Activated CD8-positive, alpha-beta memory T cell treated with anti-CD3 and anti-CD28 coated beads for 24 hours (primary cell): ENCODE data around the gene RABEP2.
"Not testable (repeated sequence)": the region's sequence is repeated elsewhere in the genome, so short reads cannot be mapped to it uniquely, and the experiment has no call there.

ENCODE experiments used
- DNase-seq: peaks from one replicate; pipeline ENCODE4 v3.0.0-alpha.2; 2020

RABEP2 gene

DNA sequence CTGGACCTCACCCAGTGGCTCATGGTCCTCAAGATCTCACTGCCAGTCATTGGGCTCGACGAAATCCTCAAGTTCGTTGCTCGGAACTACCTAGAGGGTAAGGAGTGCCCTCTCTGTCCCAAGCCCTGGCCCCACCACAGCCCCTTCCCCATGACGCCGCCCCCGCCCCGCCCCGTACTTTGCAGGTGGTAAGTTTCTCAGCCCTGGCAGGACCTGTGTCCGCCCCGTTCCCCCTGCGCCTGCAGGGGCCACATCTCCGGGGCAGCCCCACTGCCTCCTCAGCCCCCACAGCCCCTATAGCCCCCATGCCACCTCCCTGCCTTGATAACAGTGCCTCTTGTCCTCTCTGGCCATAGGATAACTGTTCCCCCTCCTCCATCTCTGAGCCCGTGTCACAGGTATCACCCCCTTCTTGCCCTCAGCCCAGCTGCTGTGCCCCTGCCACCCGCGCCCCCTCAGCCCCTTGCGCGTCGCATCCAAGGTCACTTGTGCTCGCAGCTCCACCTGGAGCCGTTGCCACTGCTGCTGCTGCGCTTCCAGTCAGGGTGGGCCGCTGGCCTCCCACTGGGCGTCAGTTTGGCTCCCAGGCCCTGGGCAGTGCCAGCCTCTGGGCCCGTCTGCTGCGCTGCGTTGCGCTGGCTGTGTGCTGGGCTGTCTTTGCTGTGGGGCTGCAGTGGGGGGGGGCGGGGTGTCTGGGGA lies 21.5 kb downstream of the RABEP2 start:
- no peak for DNase-seq

DNA sequence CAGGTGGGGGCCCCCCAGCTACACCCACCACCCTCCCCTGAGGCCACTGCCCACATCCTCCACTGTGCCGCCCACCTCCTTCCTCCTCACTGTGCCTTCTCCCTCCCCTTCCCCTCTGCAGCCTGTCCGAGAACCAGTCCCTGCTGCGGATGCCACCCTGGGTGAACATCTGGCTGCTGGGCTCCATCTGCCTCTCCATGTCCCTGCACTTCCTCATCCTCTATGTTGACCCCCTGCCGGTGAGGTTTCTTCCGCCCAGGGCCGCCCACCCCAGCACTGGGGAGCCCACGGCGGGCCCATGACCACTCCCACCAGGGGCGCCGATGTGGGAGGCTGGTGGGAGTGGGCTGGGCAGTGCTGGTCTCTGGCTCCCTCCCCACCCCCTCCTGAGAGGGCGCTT lies 22.1 kb downstream of the RABEP2 start:
- no peak for DNase-seq

DNA sequence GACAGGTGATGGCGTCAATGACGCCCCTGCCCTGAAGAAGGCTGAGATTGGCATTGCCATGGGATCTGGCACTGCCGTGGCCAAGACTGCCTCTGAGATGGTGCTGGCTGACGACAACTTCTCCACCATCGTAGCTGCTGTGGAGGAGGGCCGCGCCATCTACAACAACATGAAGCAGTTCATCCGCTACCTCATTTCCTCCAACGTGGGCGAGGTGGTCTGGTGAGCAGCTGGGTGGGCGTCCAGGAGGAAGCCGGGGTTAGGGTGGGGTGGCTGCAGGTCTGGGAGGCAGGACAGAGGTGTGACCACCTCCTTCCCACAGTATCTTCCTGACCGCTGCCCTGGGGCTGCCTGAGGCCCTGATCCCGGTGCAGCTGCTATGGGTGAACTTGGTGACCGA lies 23.2 kb downstream of the RABEP2 start:
- no peak for DNase-seq

DNA sequence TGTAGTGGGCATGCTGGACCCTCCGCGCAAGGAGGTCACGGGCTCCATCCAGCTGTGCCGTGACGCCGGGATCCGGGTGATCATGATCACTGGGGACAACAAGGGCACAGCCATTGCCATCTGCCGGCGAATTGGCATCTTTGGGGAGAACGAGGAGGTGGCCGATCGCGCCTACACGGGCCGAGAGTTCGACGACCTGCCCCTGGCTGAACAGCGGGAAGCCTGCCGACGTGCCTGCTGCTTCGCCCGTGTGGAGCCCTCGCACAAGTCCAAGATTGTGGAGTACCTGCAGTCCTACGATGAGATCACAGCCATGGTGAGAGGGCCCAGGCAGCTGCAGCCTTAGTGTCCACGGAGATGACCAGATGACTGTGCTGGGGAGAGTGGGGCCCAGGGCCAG lies 24.4 kb downstream of the RABEP2 start:
- no peak for DNase-seq

DNA sequence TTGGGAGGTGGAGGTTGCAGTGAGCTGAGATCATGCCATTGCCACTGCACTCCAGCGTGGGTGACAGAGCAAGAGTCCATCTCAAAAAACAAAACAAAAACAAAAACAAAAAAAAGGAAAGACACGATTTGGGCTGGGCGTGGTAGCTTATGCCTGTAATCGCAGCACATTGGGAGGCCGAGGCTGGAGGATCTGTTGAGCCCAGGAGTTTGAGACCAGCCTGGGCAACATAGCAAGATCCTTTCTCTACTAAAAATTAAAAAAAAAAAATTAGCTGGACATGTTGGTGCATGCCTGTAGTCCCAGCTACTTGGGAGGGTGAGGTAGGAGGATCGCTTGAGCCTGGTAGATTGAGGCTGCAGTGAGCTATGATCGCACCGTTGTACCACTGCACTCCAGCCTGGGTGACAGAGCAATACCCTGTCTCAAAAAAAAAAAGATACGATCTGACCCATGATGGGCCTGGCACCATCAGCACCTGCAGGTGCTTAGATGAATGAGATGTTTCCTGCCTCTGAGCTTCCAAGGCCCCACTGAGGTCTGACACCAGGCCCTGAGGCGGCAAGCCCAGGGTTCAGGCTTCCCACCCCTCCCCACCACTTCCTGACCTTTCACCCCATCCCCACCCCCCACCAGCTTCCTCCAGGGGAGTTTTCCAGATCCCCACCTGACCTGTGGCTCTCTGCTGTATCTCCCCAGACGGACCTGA lies 25.0 kb downstream of the RABEP2 start:
- no peak for DNase-seq

DNA sequence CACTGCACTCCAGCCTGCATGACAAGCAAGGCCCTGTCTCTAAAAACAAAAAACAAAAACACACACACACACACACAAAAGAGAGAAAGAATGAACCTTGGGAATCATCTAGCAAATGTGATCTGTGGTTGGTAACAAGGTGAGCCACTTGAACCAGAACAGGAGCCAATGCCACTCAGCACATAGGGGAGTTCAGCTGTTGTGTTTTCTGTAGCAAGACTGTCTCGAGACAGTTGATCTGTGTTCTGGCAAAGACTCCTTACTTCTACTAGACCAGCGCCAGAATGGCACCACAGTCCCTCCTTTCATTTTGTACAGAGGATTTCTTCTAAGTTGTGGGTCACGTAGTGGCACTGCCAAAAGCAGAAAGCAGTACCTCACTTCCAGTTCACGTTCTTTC lies 26.1 kb downstream of the RABEP2 start:
- DNase-seq, result no peak

DNA sequence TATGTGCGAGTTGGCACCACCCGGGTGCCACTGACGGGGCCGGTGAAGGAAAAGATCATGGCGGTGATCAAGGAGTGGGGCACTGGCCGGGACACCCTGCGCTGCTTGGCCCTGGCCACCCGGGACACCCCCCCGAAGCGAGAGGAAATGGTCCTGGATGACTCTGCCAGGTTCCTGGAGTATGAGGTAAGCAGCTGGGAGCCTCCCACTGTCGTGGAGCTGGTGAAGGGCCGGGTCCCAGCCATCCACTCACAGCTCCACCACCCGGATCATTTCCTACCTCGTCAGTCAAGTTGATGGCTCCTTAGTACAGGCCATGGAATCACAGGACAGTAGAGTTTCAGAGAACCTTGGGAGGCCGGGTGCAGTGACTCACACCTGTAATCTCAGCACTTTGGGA lies 26.8 kb downstream of the RABEP2 start:
- DNase-seq, result no peak

DNA sequence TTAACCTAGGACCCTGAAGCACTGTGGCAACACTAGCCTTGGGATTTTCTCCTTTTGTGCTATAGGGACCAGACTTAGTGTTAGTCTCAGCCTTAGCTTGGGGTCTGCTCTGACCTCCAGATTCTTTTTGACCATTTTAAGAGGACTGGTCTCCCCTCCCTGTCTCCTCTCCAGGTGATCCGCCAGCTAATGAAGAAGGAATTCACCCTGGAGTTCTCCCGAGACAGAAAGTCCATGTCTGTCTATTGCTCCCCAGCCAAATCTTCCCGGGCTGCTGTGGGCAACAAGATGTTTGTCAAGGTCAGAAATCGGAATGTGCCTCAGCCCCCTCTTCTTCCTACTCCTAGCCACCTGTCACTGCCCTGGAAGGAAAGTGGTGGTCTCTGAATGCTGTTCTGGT lies 27.2 kb downstream of the RABEP2 start:
- DNase-seq, result no peak

DNA sequence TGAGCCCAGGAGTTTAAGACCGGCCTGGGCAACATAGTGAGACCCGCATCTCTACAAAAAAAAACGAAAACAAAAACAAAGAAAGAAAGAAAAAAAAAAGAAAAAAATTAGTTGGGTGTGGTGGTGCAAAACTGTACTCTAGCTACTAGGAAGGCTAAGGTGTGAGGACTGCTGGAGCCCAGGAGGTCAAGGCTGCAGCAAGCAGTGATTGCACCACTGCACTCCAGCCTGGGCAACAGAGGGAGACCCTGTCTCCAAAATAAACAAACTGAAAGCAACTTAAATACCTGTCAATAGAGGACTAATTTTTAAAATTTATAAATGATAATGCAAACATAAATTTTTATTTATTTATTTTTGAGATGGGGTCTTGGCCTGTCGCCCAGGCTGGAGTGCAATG lies 29.4 kb downstream of the RABEP2 start:
- DNase-seq, result no peak

DNA sequence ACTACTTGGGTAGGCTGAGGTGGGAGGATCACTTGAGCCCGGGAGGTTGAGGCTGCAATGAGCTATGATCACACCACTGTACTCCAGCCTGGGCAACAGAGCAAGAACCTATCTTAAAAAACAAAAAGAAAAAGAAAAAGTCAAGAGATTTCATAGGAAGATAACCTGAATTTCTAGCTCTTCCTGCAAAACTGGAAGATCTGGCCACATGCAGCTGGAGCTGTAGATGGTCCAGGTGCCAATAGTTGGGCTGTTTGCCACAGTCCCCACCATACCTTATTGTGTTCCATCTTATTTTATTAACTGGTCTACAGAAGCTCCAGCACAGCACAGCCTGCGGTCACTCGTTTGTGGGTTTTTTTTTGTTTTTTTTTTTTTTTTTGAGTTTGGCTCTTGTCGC lies 31.7 kb downstream of the RABEP2 start:
- no peak for DNase-seq

DNA sequence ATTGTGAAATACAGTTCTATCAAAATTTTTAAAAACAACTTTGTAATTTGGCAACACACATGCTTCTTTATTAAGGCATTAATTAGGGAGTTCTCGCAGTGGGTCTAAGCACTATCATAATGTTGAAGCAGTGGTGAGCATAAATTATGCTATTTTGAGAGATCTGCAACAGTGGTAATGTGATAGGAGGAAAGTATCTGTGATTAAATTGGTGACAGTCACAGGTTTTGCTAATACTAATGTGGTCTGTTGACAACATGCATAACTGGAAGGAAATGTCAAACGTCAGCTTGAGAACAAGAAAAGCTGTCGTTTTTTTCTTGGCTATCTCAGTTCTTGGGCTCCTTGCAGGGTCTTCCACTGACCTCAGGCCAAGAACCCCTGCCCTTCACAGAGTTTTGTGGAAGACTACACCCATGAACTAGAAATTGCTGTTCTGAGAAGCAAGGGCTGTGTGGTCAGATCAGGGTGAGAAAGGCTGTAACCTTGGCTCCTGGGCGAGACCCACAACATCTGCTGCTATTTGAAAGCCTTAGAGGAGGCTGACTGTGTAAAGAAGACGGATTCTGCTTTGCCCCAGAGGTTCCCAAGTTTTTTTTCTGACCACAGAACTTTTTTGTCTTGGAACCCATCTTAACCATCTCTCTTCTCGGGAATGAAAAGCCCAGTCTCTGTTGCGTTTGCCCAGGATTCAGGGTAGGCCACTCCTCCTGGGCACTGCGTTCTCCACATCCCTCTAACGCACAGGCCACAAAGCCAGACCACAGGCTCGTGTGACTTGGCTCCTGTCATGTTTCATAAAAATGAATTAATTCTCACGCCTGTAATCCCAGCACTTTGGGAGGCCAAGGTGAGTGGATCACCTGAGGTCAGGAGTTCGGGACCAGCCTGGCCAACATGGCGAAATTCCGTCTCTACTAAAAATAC lies 32.8 kb downstream of the RABEP2 start:
- no peak for DNase-seq

DNA sequence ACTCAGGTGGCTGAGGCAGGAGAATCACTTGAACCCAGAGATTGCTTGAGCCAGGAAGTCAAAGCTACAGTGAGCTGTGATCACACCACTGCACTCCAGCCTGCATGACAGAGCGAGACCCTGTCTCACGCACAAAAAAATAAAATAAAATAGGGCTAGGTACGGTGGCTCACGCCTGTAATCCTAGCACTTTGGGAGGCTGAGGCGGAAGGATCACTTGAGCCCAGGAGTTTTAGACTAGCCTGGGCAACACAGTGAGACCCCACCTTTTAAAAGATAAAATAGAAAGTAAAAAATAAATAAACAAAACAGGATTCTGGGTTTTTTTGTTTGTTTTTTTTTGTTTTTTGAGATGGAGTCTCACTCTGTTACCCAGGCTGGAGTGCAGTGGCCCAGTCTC lies 34.7 kb downstream of the RABEP2 start:
- not testable (repeated sequence) for DNase-seq

DNA sequence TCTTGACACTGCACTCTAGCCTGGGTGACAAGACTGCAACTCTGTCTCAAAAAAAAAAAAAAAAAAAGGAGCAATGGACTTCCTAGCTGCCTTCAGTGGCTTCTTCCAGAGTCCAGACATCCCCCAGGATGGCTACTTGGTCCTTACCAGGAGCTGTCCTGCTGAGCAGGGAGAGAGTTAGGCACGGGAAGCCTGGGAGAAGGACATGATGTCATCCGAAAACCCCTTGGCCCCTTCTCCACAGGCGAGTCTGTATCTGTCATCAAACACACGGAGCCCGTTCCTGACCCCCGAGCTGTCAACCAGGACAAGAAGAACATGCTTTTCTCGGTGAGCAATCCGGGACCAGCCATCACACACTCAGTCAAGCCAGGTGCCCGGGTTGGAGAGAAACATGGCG lies 38.1 kb downstream of the RABEP2 start:
- DNase-seq, result no peak

DNA sequence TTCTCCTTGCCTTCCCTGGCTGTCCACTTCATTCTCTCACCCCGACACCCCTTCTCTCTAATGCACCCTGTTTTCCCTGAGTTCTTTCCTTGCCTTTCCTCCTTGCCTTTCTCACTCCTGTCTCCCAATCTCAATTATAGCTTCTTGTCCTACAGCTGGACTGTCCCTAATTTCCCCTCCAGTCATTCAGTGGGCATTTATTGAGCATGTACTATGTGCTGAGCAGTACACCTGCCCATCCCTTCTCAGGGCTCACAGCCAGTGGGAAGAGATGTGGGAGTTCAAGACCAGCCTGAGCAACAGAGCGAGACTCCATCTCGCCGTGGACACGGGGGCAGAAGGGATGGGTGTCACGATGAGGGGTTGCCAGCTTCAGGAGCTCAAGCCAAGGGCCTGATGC lies 41.0 kb downstream of the RABEP2 start:
- no peak for DNase-seq

DNA sequence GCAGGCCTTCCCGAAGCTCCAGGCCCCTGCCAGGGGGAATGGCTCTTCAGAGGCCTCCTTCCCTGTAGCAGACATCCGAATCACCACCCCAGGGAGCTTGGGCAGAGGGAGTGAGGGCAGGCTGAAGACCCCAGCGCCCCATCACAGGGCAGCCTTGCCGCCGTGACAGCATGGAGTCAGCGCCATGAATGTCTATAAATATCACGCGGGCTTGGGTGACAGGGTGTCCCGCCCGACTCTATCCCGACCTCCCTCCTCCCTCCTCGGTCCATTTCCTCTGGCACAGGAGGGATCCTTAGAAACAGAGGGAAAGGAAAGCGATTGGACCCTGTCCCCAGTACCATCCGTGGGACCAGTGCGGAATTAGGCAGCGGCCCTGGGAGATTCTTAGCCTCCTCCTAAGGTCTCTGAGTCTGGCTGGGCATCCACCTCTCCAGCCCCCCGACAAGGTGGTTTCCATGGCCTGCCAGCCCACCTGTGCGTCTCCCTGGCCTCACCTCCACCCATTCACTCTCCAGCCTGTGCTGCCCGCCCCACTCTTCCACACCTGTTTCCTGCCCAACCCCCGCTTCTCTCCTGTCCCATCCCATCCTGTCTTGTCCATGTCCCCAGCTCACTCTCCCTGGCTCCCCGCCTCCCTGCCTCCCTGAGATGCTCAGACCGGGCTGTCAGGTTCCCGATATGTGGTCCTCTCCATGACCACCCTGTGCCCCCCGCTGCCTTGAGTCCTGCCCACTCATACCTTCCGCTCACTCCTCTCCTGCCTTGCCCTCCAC lies 41.6 kb downstream of the RABEP2 start:
- no peak for DNase-seq

DNA sequence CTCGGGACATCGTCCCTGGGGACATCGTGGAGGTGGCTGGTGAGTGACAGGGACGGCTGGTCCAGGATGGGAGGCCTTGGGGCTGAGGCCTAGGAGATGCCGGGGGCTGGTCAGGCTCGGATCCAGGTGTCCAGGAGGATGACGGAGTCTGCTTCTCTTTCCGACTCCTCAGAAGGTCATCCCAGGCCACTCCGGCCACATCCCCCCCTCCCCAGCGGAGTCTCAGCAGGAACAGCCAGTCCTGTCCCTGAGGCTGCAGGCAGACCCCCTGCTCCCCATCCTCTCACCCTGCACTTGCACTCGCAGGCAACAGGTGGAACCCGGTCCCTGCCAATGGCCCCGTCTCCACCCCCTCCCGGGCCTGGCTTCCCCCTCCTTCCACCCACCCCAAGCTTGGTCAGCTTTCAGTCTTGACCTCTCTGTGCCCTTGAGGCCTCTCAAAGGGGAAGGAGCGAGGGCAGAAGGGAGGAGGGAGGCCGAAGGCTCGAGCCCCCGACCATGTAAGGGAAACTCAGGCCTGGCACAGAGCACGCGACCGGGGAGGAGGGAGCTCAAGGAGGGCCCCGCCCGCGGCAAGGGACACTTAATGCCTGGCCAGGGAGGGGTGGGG lies 42.4 kb downstream of the RABEP2 start:
- no peak for DNase-seq

DNA sequence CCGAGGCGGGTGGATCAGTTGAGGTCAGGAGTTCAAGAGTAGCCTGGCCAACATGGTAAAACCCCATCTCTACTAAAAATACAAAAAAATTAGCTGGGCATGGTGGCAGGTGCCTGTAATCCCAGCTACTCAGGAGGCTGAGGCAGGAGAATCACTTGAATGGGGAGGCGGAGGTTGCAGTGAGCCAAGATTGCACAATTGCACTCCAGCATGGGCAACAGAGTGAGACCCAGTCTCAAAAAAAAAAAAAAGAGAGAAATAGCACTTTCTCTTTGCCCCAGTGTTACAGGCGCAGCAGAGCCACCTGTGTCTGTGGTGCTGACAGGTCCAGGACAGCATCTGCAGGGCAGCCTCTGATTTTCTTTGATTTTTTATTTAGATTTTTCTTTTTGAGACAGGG lies 43.5 kb downstream of the RABEP2 start:
- not testable (repeated sequence) for DNase-seq

DNA sequence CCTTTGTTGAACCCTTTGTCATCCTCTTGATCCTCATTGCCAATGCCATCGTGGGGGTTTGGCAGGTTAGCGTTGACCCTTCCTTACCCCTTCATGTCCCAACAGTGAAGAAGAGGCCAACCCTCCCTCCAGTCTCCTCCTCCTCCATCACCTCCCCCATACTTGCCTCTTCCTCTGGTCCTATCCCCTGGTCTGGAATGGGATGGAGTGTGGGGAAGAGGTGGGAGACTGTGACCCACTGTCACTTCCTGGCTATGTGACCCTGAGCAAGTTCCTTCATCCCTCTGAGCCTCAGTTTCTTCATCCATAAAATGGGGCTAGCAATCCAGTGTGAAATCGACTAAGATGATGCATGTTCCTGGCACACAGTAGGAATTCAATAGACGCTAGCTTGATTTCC lies 44.1 kb downstream of the RABEP2 start:
- DNase-seq, result no peak

DNA sequence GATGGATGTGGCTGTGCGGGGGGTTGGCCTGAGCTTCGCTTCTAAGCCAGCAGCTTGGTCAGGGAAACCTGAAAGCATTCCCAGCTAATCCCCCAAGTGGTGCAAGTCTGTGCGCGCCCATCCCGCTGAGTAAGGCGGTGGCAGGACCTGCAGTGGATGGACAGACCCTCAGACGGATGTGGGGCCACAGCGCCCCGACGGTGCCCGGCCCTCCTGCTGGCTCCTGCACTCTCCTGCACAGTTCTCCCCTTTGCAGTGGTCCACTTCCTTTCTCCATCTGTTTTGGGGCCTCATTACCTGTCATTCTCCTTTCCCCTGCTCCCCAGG lies 44.5 kb downstream of the RABEP2 start:
- DNase-seq, result no peak

DNA sequence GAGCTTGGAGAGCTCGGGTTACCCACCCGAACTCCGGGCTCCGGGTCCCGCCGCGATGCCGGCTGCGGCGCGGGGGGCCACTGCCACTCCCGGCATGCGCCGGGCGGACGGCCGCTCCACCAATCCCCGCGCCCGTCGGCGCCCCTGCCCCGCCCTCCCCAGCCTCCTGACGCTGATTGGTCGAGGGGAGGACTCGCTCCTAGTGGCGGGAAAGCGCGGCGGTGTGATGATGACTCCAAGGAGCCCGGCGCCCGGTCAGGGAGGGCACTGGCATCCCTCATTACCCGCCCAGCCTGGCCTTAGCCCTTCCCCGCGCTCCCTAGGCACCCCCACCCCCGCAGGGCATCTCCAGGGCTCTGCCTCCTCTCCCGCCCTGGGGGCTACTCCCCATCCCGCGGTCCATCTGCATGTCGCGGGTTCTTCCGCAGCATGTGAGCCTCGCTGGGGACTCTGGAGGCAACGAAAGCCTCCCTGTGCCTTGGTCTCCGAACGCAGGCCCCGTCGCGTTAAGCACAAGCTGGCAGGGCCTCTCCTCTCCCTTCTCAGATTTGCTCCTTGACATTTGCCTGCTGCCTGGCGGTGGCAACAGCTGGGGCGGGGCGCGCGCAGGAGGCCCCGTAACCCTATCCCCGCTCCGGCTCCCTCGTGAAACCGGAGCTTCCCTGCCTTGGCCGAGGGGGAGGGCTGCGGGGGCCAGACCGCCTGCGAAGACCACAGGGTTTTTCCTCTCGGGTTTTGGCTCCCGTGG lies 45.0 kb downstream of the RABEP2 start:
- DNase-seq, result peak; percentile 96

DNA sequence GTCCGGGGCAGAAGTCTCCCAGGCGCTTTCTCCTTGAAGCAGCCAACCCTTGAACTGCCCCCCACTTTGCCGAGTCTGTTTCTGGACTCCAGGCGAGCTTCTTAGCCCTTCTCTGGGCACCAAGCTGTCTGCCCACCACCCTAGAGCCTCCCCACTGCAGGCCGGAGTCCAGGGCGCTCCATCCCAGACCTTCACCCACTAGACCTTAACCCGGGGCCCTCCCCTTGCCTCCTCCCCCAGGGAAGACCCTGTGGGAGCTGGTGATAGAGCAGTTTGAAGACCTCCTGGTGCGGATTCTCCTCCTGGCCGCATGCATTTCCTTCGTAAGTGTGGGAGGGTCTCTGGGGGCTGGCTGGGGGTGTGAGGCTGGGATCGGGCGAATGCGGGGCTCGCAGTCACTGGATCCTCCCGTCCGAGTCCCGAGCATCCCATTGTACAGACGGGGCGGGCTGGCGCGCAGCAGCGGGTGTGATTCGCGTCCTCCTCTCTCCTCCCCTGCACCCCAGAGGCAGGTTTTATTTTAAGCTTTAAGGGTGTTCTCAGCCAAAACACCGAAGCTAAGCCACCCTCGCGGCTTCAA lies 45.7 kb downstream of the RABEP2 start:
- DNase-seq, result no peak
